ENCODE results near the gene NCF4.

The NCF4 gene

DNA sequence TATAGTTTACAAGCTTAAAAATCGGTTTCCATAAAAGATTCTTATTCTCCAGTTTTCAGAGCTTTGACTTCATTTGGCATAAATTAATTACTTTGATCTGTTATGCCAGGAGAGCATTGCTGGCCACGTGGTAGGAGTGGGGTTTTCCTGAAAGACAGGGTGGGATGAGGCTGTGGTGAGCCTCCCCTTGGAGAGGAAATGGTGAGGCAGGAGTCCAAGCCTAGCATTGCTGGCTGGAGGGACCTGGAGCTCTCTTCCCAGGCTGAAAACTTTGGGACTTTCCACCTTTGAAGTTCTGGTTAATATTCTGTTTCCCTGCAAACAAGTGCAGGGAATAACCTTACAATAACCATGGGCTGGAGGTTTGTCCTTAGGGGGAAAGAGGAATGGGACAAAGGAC, 31.5 kb downstream of the NCF4 start:
- H3K4me3 ChIP-seq (ENCODE audit: low read depth, low read length), result no peak overlapping the region
- TF ChIP-seq, protein P1, sequence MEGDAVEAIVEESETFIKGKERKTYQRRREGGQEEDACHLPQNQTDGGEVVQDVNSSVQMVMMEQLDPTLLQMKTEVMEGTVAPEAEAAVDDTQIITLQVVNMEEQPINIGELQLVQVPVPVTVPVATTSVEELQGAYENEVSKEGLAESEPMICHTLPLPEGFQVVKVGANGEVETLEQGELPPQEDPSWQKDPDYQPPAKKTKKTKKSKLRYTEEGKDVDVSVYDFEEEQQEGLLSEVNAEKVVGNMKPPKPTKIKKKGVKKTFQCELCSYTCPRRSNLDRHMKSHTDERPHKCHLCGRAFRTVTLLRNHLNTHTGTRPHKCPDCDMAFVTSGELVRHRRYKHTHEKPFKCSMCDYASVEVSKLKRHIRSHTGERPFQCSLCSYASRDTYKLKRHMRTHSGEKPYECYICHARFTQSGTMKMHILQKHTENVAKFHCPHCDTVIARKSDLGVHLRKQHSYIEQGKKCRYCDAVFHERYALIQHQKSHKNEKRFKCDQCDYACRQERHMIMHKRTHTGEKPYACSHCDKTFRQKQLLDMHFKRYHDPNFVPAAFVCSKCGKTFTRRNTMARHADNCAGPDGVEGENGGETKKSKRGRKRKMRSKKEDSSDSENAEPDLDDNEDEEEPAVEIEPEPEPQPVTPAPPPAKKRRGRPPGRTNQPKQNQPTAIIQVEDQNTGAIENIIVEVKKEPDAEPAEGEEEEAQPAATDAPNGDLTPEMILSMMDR (conservative IDR thresholded peaks at IDR 0.05; ENCODE audit: low read depth, low read length), result no peak
- no peak for DNase-seq (ENCODE audit: low read depth)

DNA sequence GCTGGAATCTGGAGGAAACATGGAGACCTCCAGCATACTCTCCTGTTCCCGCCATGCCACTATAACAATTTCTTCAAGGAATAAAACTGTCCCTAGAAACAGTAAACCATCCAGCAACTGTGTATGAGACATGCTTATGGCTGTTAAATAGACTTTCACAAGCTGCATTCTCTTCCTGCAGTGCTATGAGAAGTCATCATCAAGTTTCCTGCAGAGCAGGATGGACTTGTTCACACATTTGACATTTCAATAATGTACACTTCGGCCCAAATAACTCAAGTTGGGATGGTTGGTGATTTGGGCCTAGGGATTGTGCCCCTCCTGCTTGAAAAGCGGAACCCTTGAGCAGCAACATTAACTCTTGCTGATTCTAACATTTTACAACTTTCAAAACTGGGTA, 32.5 kb downstream of the NCF4 start:
- no peak for DNase-seq (ENCODE audit: low read depth)
- TF ChIP-seq, protein P1 (conservative IDR thresholded peaks at IDR 0.05; ENCODE audit: low read depth, low read length), result no peak
- H3K4me3 ChIP-seq (ENCODE audit: low read depth, low read length), result no peak overlapping the region

- TF ChIP-seq, protein P1 (conservative IDR thresholded peaks at IDR 0.05; ENCODE audit: low read depth, low read length), result no peak
- no peak overlapping the region for H3K4me3 ChIP-seq (ENCODE audit: low read depth, low read length)
- no peak for DNase-seq (ENCODE audit: low read depth)
Measured at GRCh38 chr22:36894266-36894665, 33.5 kb downstream of the NCF4 start.

DNA sequence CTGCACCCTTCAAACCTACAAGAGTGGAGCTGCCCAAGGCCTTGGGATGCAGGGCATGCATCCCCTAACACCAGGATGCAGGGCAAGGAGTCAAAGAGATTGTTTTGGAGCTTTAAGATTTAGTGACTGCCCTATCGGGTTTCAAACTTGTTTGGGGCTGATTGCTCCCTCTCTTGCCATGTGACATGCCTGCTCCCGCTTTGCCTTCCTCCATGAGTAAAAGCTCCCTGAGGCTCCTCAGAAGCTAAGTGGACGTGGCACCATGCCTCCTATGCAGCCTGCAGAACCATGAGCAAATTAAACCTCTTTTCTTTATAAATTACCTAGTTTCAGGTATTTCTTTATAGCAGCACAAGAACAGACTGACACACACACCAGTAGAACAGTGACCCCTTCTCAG, 36.8 kb downstream of the NCF4 start:
- no peak overlapping the region for H3K4me3 ChIP-seq (ENCODE audit: low read depth, low read length)
- TF ChIP-seq, protein P1 (conservative IDR thresholded peaks at IDR 0.05; ENCODE audit: low read depth, low read length), result no peak
- no peak for DNase-seq (ENCODE audit: low read depth)

DNA sequence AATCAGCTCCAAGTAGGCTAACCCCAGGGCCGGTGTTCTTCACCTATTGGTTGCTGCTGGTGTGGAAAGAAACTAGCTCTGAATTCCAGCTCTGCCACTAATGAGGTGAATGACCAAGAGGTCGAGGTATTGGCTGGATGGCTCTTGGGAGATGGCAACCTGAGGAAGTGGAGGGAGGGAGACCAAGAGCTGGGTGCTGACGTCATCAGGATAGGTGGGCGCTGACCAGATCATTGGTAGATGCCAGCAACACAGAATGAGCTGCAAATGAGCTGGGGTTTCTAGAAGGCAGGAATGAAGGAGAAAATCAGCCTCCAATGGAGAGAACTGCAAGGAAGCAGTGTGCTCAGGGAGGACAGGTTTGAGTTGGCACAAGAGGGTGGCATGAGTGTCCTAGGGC, 37.9 kb downstream of the NCF4 start:
- TF ChIP-seq, protein P1 (conservative IDR thresholded peaks at IDR 0.05; ENCODE audit: low read depth, low read length), result no peak
- H3K4me3 ChIP-seq (ENCODE audit: low read depth, low read length), result no peak overlapping the region
- DNase-seq (ENCODE audit: low read depth), result no peak

DNA sequence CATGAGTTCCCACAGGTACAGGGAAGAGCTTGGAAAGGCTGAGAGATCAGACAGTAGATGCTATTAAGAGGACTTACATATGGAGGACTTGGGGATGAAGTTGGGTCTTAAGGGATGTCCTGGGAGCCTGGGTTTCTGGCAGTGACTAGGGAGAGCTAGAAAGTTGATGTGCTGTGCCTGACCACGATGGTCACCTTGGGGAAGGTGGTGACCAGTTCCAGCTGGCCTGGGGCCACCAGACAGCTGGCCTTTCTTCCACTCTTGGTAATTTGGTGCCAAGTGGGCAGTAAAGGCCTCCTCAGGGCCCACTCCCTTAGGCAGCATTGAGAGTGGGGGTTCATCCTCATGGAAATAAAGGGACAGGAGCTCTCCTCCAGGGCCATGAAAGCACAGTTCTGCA, 38.7 kb downstream of the NCF4 start:
- no peak overlapping the region for H3K4me3 ChIP-seq (ENCODE audit: low read depth, low read length)
- no peak for DNase-seq (ENCODE audit: low read depth)
- TF ChIP-seq, protein P1 (conservative IDR thresholded peaks at IDR 0.05; ENCODE audit: low read depth, low read length), result no peak

DNA sequence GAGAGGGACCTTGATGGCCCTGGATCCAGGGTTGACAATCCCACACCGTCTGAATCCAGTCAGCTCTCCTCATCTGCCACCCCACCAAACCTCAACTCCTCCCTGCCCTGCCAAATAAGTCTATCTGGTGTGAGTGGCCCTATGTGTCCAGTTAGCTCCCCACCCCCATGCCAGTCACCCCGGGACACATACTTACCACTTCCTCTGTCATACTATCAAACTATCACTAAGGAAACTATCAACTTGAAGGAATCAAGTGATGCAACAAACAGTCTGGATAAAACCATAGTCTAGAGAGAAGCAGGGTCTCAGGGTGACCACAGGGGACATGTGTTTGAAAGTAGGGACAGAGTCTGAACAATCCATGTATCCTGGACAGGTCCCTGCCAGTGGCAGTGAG, 39.4 kb downstream of the NCF4 start:
- TF ChIP-seq, protein P1 (conservative IDR thresholded peaks at IDR 0.05; ENCODE audit: low read depth, low read length), result no peak
- no peak for DNase-seq (ENCODE audit: low read depth)
- H3K4me3 ChIP-seq (ENCODE audit: low read depth, low read length), result no peak overlapping the region
